ENCODE results near the gene NEU1. TPM values are rescaled to one million over a fixed set of nuclear protein-coding genes. Genes with fewer than 3 reads are reported as not detected.
"Not testable (repeated sequence)": the region's sequence is repeated elsewhere in the genome, so short reads cannot be mapped to it uniquely, and the experiment has no call there.

NEU1 gene
- total and polyA plus RNA-seq, 10 donors = 14.0 to 60.7 (median 37.8) TPM

- Histone ChIP-seq H3K4me1 (peaks cover 27 to 69% (median 46%) of the 10 kb centered on the region in 6 donors), H3K9me3 (no peaks in the 10 kb centered on the region), H3K4me3 (no peak overlapping the region), H3K27ac (peak overlapping the region in 7 of 8 donors; percentile 92 to 98 (median 95)), H3K36me3 (no peaks in the 10 kb centered on the region), H3K27me3 (replicated peaks in 1 of 7) (no peaks in the 10 kb centered on the region)
- WGBS, 5 donors = 72 to 88% (median 73%) methylated on average over 4 of the region's 4 CpGs
- DNase-seq = no peak
- intact Hi-C loops (cut with DNase I; ENCODE audit: low total_unique reads) = loop anchor here (10.0 kb wide), 1 partner anchor 91 kb away; the partner anchor contains the start of gene CLIC1
- no peak for TF ChIP-seq POLR2AphosphoS5 (IDR thresholded peaks at IDR 0.05)
- no peak for TF ChIP-seq POLR2A (IDR thresholded peaks at IDR 0.05)
- TF ChIP-seq CTCF (IDR thresholded peaks at IDR 0.05 in 8 of 11, conservative IDR thresholded peaks at IDR 0.05 in 3 of 11) = no peak
Measured at GRCh38 chr6:31825553-31825952, 37.1 kb downstream of the NEU1 start.

GRCh38 chr6:31823592-31824196 lies 38.9 kb downstream of the NEU1 start:
- intact Hi-C loops (cut with DNase I; ENCODE audit: low total_unique reads) = loop anchor here (10.0 kb wide), 1 partner anchor 89 kb away; the partner anchor contains the start of gene CLIC1
- H3K4me3 ChIP-seq = peak overlapping the region in 1 of 8 donors; percentile 51
- H3K9me3 ChIP-seq; DNase-seq; H3K36me3 ChIP-seq; H3K27me3 ChIP-seq (replicated peaks in 1 of 7): not testable (repeated sequence)
- peak overlapping the region in 7 of 8 donors; percentile 51 to 95 (median 94) for H3K27ac ChIP-seq
- peaks cover 34 to 80% (median 62%) of the 10 kb centered on the region in 6 donors for H3K4me1 ChIP-seq
- 49 to 85% (median 62%) methylated on average over 9 of the region's 9 CpGs for WGBS, 5 donors

- Histone ChIP-seq H3K27ac (peak overlapping the region; percentile 90 to 98 (median 94)), H3K4me1 (peaks cover 42 to 93% (median 74%) of the 10 kb centered on the region in 6 donors), H3K36me3 (peaks cover 0 to 5% (median 0%) of the 10 kb centered on the region in 6 donors), H3K27me3 (replicated peaks in 1 of 7) (no peaks in the 10 kb centered on the region), H3K9me3 (no peaks in the 10 kb centered on the region), H3K4me3 (peak overlapping the region; percentile 48 to 75 (median 54))
- intact Hi-C loops (cut with DNase I; ENCODE audit: low total_unique reads) = loop anchor here (10.0 kb wide), 1 partner anchor 87 kb away; the partner anchor contains the start of gene CLIC1
- TF ChIP-seq CTCF (IDR thresholded peaks at IDR 0.05 in 8 of 11, conservative IDR thresholded peaks at IDR 0.05 in 3 of 11) (no peak), POLR2AphosphoS5 (IDR thresholded peaks at IDR 0.05) (peak in 2 of 3 donors; percentile 60 to 74), POLR2A (IDR thresholded peaks at IDR 0.05) (peak in 1 of 3 donors; percentile 47)
- DNase-seq = peak; percentile 87
- WGBS, 5 donors = 1 to 4% (median 1%) methylated on average over 24 to 25 of the region's 25 CpGs
Measured at GRCh38 chr6:31822036-31822821, 40.4 kb downstream of the NEU1 start.

- WGBS, 5 donors = 4 to 9% (median 6%) methylated on average over 34 to 39 of the region's 39 CpGs
- Histone ChIP-seq H3K27ac (peak overlapping the region; percentile 90 to 98 (median 94)), H3K4me3 (peak overlapping the region; percentile 48 to 75 (median 54)), H3K4me1 (peaks cover 42 to 87% (median 70%) of the 10 kb centered on the region in 6 donors), H3K9me3 (no peaks in the 10 kb centered on the region), H3K27me3 (replicated peaks in 1 of 7) (no peaks in the 10 kb centered on the region), H3K36me3 (peaks cover 0 to 5% (median 0%) of the 10 kb centered on the region in 6 donors)
- intact Hi-C loops (cut with DNase I; ENCODE audit: low total_unique reads) = loop anchor here (10.0 kb wide), 1 partner anchor 87 kb away; the partner anchor contains the start of gene CLIC1
- TF ChIP-seq CTCF (IDR thresholded peaks at IDR 0.05 in 8 of 11, conservative IDR thresholded peaks at IDR 0.05 in 3 of 11) (no peak), POLR2AphosphoS5 (IDR thresholded peaks at IDR 0.05) (peak in 2 of 3 donors; percentile 79 to 82)
- DNase-seq = peak; percentile 92
Measured at GRCh38 chr6:31821301-31822035, 41.2 kb downstream of the NEU1 start.

GRCh38 chr6:31820399-31820798 lies 42.2 kb downstream of the NEU1 start:
- Histone ChIP-seq H3K4me3 (peak overlapping the region in 1 of 8 donors; percentile 75), H3K27ac (peak overlapping the region in 5 of 8 donors; percentile 93 to 95 (median 94)), H3K4me1 (peaks cover 35 to 76% (median 59%) of the 10 kb centered on the region in 6 donors)
- not testable (repeated sequence) for H3K36me3 ChIP-seq; H3K9me3 ChIP-seq; H3K27me3 ChIP-seq (replicated peaks in 1 of 7)
- peak; percentile 30 for DNase-seq
- WGBS, 5 donors = 87 to 97% (median 93%) methylated on average over 10 of the region's 10 CpGs
- intact Hi-C loops (cut with DNase I; ENCODE audit: low total_unique reads) = loop anchor here (10.0 kb wide), 1 partner anchor 86 kb away; the partner anchor contains the start of gene CLIC1

Data from spleen (tissue), 11 donors.